ENCODE results near the gene SCN9A.

The SCN9A gene

DNA sequence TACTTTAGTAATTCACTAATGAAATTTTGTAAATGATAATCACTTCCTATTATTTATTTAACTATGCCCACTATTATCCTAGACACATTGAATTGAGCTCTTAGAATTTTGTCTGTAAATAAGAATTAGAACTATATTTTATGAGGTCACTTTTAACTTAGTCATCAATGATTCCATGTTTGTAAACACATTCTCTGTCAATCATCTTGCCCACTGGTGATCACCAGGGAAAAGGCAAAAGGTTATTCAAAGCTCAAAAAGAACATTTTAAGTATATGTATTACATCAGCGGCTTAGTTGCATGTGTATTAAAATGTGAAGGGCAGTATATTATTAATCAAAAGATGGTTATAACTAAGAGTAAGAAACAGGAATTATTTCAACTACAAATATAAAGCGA lies 25.2 kb downstream of the SCN9A start:
- DNase-seq (ENCODE audit: low spot score), result no peak
- TF ChIP-seq, protein P1, sequence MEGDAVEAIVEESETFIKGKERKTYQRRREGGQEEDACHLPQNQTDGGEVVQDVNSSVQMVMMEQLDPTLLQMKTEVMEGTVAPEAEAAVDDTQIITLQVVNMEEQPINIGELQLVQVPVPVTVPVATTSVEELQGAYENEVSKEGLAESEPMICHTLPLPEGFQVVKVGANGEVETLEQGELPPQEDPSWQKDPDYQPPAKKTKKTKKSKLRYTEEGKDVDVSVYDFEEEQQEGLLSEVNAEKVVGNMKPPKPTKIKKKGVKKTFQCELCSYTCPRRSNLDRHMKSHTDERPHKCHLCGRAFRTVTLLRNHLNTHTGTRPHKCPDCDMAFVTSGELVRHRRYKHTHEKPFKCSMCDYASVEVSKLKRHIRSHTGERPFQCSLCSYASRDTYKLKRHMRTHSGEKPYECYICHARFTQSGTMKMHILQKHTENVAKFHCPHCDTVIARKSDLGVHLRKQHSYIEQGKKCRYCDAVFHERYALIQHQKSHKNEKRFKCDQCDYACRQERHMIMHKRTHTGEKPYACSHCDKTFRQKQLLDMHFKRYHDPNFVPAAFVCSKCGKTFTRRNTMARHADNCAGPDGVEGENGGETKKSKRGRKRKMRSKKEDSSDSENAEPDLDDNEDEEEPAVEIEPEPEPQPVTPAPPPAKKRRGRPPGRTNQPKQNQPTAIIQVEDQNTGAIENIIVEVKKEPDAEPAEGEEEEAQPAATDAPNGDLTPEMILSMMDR (IDR thresholded peaks at IDR 0.05; ENCODE audit: extremely low read depth, missing control alignments), result no peak

- TF ChIP-seq, protein P1 (IDR thresholded peaks at IDR 0.05; ENCODE audit: extremely low read depth, missing control alignments), result no peak
- no peak for DNase-seq (ENCODE audit: low spot score)
Observed at GRCh38 chr2:166344286-166345113, 31.2 kb downstream of the SCN9A start.

GRCh38 chr2:166343467-166343866 lies 32.3 kb downstream of the SCN9A start:
- TF ChIP-seq, protein P1 (IDR thresholded peaks at IDR 0.05; ENCODE audit: extremely low read depth, missing control alignments), result no peak

DNA sequence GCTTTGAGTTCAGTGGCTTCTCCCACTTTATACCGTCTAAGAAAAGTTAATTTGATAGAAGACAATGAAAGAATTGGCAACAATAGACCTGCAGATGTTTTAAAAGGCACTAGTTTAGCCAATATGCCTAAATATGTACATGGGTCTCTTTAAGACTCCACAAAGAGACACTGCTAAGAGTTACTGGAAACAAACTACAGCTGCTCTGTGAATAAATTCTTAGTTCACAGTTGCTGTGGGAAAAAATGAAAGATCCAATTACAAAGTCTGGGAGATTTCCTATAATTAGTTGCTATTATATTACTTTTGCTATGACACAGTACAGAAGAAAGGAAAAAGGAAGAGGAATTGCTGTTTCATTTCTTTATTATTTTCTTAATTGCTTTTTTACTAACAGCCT lies 34.3 kb downstream of the SCN9A start:
- TF ChIP-seq, protein P1 (IDR thresholded peaks at IDR 0.05; ENCODE audit: extremely low read depth, missing control alignments), result no peak
- no peak for DNase-seq (ENCODE audit: low spot score)

More at GRCh38 chr2:166343467-166343866, 32.3 kb downstream of the SCN9A start:
- no peak for DNase-seq (ENCODE audit: low spot score)

DNA sequence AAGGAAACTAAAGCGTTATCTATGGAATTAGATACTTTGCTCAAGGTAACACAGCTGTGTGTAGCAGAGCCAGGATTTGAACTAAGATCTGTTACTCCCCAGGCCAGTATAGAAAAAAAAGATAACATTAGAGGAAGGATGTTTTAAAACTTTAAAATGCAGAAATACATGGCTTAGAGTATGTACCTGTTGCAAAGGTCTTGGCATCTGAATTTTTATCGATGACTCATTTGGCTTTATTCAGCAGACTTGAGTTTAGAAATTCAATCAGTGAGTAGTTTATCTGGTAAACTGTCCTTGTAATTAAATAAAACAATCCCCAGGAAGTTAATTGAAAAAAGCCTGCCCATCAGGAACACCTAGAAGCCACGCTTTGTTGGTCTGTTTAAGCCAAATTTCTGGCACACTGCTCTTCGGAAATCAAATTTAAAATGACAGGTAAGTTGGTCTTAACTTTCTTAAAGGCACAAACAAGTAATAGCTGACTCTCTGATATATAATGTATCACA lies 36.9 kb downstream of the SCN9A start:
- TF ChIP-seq, protein P1 (IDR thresholded peaks at IDR 0.05; ENCODE audit: extremely low read depth, missing control alignments), result no peak
- DNase-seq (ENCODE audit: low spot score), result no peak

DNA sequence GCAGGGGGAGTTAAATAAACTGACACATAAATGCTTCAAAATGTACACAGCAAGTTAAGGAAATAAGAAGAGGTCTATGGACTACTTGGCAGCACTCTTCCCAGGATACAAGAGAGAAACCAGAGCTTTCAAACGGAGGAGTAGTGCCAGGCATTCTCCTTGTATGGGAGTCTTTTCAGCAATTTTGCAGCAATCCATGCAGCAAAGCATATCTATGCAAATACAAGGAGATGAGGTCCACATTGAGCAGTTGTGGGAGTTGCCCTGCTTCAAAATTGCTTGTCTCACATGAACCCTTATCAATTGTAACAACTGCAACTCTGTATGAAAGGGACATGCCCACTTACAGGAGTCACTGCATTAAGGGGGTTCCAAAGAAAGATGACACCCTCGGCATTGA lies 37.8 kb downstream of the SCN9A start:
- DNase-seq (ENCODE audit: low spot score), result no peak
- TF ChIP-seq, protein P1 (IDR thresholded peaks at IDR 0.05; ENCODE audit: extremely low read depth, missing control alignments), result no peak

GRCh38 chr2:166335284-166335683 lies 40.5 kb downstream of the SCN9A start:
- TF ChIP-seq, protein P1 (IDR thresholded peaks at IDR 0.05; ENCODE audit: extremely low read depth, missing control alignments), result no peak

More at GRCh38 chr2:166335284-166335683, 40.5 kb downstream of the SCN9A start:
- no peak for DNase-seq (ENCODE audit: low spot score)
